Cardiac muscle cell (in vitro differentiated cells and primary cell): ENCODE measurements around the gene DDC. TPM values are rescaled to one million over a fixed set of nuclear protein-coding genes. Genes with fewer than 3 reads are reported as not detected.

ENCODE experiments used
- DNase-seq, 2 donors: peaks; one replicate each; pipeline versions ENCODE4 v3.0.0 to v3.0.0-alpha.2; 2010 to 2017; ENCODE audit warnings: low read depth in 1 of 2, low spot score in 1 of 2
- H3K27ac ChIP-seq: fragments of 200-600 bp; sonication (generic); 2 replicates; pipeline ENCODE4 v1.5.1; 2016
- H3K27me3 ChIP-seq: fragments of 200-600 bp; sonication (generic); 2 replicates; pipeline ENCODE4 v1.6.0; 2016; ENCODE audit warnings: control low read depth
- H3K36me3 ChIP-seq: fragments of 200-600 bp; sonication (generic); 2 replicates; pipeline ENCODE4 v1.5.1; 2016; ENCODE audit warnings: control low read depth
- H3K4me1 ChIP-seq: fragments of 200-600 bp; sonication (generic); 2 replicates; pipeline ENCODE4 v1.8.1; 2017; ENCODE audit warnings: low read depth, mild to moderate bottlenecking, mixed run types
- H3K4me3 ChIP-seq: fragments of 200-600 bp; sonication (generic); 2 replicates; pipeline ENCODE4 v1.5.1; 2016; ENCODE audit warnings: mild to moderate bottlenecking
- H3K9me3 ChIP-seq: fragments of 200-600 bp; sonication (generic); 2 replicates; pipeline ENCODE4 v1.5.1; 2017; ENCODE audit warnings: low read depth, mild to moderate bottlenecking, control low read depth
- CTCF ChIP-seq: IDR thresholded peaks from 2 replicates; pipeline ENCODE4 v1.5.1; 2012; ENCODE audit warnings: low read depth, mild to moderate bottlenecking, low read length
- polyA plus RNA-seq: library from polyadenylated mRNA; unstranded; fragments of >200 nt; fragmentation: Nextera tagmentation; extraction: Ambion mirVana; gene quantifications from 2 replicates; pipeline ENCODE4 v1.2.1, GENCODE V29; 2016
- total RNA-seq: library from RNA; depleted of rRNA; stranded (reverse); fragments of >200 nt; gene quantifications from 2 replicates; pipeline ENCODE4 v1.2.3, GENCODE V29; 2016

DDC gene
- total and polyA plus RNA-seq, 2 experiments from 2014 or later = not detected

- no peak for DNase-seq
- Histone ChIP-seq H3K4me1 (no peaks in the 10 kb centered on the region), H3K9me3 (no peaks in the 10 kb centered on the region), H3K27ac (no peak overlapping the region), H3K27me3 (peaks cover 7% of the 10 kb centered on the region), H3K4me3 (no peak overlapping the region), H3K36me3 (no peaks in the 10 kb centered on the region)
- no peak for TF ChIP-seq CTCF
Measured at GRCh38 chr7:50456371-50457123, 108.7 kb downstream of the DDC start.

GRCh38 chr7:50455658-50456057 lies 109.5 kb downstream of the DDC start:
- DNase-seq = no peak
- Histone ChIP-seq H3K9me3 (no peaks in the 10 kb centered on the region), H3K4me1 (no peaks in the 10 kb centered on the region), H3K27ac (no peak overlapping the region), H3K36me3 (no peaks in the 10 kb centered on the region), H3K4me3 (no peak overlapping the region), H3K27me3 (peaks cover 7% of the 10 kb centered on the region)
- no peak for TF ChIP-seq CTCF

- Histone ChIP-seq H3K9me3 (no peaks in the 10 kb centered on the region), H3K27ac (no peak overlapping the region), H3K27me3 (peaks cover 7% of the 10 kb centered on the region), H3K4me3 (no peak overlapping the region), H3K36me3 (no peaks in the 10 kb centered on the region), H3K4me1 (no peaks in the 10 kb centered on the region)
- no peak for DNase-seq
- TF ChIP-seq CTCF = no peak
Measured at GRCh38 chr7:50454968-50455367, 110.2 kb downstream of the DDC start.

GRCh38 chr7:50450590-50451032 lies 114.6 kb downstream of the DDC start:
- Histone ChIP-seq H3K4me3 (peak overlapping the region; percentile 58), H3K4me1 (no peaks in the 10 kb centered on the region), H3K36me3 (no peaks in the 10 kb centered on the region), H3K27me3 (peaks cover 7% of the 10 kb centered on the region), H3K27ac (no peak overlapping the region), H3K9me3 (no peaks in the 10 kb centered on the region)
- TF ChIP-seq CTCF = no peak
- DNase-seq = peak in 1 of 2 donors; percentile 10

- DNase-seq = peak; percentile 69 to 82
- H3K27me3 ChIP-seq = peaks cover 7% of the 10 kb centered on the region
- no peaks in the 10 kb centered on the region for H3K36me3 ChIP-seq
- no peak within 1 kb of the TSS for H3K27ac ChIP-seq
- TF ChIP-seq CTCF = no peak
- no peaks in the 10 kb centered on the region for H3K4me1 ChIP-seq
- no peaks in the 10 kb centered on the region for H3K9me3 ChIP-seq
- peak within 1 kb of the TSS; percentile 58 for H3K4me3 ChIP-seq
Measured at GRCh38 chr7:50449881-50450589, 115.2 kb downstream of the DDC start, which contains the start of gene FIGNL1. Gene FIGNL1 (minus strand): TSS chr7:50450350. CDS start chr7:50447287, 3,063 bp downstream.
